Amygdala (tissue), 56 donors: ENCODE measurements around the gene COL2A1.

Source experiments
- DNase-seq, 56 donors: peaks; one replicate each; lab custom pipeline; 2025; lab: John Stamatoyannopoulos, UW

COL2A1 gene

DNA sequence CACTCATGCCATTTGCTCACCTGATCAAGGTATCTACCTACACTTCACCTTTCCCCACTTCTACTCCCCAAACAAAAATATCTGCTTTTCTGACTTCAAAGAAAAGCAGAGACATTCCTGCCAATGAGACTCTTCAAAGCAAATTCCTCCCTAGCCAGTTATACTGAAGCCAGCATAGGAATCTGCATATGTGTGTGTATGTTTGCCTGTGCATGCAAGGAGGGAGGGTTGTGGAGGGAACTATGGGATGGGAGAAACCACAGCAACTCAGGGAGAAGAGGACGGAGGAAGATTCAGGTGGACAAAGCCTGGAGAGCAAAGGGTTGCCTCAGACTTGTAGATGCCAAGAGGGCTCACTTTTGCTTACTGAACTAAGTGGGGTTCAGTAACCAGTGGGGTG, 73.1 kb downstream of the COL2A1 start:
- DNase-seq, result no peak

GRCh38 chr12:47930634-47931033, 73.6 kb downstream of the COL2A1 start:
- no peak for DNase-seq

DNA sequence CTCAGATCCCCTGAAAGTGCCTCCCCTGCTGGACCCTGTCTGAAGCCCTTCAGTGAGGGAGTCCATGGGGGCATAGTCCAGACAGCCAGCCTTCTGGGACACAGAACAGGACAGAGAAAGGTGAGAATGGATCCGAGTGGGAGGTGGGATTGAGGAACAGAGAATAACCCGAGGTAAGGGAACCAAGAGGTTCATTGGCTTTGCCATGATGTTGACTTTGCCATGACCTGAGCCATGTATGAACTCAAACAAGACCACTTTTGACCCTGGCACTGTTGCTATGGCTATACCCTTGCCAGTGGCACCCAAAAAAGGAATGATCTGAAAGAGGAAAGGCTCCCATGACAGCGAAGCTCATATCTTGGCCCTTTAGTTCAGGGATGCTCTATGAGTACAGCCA, 76.9 kb downstream of the COL2A1 start:
- no peak for DNase-seq
